Stimulated activated CD4-positive, alpha-beta T cell treated with anti-CD3 and anti-CD28 coated beads, Interleukin-1b, Interleukin-23, amount 100 ng/mL, for 48 hours (primary cell): ENCODE measurements around the gene TPRX1.
"Not testable (repeated sequence)": the region's sequence is repeated elsewhere in the genome, so short reads cannot be mapped to it uniquely, and the experiment has no call there.

Experiments used
- DNase-seq: peaks from one replicate; pipeline ENCODE4 v3.0.0-alpha.2; 2020

The TPRX1 gene

DNA sequence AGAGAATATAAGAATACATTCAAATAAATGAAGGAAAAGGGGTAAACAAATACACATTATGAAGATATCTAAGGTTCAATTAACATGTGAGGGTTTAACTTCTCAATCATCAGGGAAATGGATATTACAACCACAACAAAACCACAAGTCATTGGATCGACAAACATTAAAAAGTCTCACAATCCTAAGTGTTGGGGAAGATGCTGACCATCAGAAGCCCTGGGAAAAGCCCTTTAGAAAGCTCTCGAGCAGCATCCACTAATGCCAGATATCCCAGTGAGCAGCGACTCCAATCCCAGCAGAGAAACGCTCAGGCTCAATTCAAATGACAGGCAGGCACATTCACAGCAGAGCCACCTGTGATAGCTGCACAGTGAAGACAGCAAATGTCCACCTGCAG, 3.1 kb downstream of the TPRX1 start:
- no peak for DNase-seq

- no peak for DNase-seq
These were observed 5.5 kb downstream of the TPRX1 start for GRCh38 chr19:47798904-47799266.

DNA sequence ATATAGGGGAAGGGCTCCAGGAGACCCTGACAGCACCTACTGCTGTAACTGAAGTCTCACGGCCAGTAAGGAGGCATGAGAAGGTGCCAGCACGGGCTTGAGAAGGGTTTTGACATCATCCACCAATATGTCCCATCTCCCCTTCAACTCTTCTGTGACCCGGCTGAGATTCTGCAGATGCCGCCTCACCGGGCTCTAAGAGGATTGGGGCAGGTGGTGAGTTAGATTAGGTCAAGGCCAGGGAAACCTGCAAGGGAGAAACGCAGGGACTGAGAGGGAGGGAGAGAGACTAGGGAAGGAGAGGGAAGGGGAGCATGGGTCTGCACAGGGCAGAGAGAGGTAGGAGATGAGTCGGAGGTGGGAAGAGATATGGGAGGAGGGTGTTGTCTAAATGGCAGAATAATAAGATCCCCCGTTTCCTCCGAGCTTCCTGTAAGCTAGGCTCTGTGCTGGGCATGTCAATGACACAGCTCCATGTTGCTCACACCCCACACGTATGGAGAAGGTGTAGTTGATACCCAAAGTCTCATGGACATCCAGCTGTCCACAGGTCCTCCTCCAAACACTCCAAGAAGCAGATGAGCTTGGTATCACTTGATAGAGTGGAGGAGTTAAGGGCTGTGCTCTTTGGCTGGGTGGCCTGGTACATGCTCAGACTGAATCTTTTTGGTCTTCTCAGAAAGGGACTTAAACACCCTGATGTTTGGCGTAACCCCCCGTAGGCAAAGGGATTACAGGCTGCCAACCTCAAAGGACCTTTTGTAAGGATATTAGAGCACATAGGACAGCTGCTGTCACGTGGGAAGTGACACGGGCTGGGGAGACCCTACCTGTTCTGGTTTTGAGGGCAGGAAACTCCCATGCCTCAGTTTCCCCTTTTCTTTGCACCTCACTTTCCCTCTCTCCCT, 6.1 kb downstream of the TPRX1 start:
- no peak for DNase-seq

DNA sequence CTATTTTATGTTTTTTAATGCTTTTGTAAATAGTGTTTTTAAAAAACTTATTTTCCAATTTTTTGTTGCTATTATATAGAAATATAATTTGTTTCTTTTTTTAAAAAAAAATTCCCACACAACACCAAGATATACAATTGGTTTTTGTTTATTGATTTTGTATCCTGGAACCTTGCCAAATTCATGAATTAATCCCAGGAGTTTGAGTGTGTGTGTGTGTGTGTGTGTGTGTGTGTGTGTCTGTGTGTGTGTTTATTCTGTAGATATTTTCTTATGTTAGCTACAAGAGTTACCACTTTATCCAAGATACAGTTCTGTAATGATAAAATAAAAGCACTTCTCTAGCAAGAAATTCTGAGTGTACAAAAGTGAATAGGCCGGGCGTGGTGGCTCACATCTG, 7.6 kb downstream of the TPRX1 start:
- no peak for DNase-seq

- no peak for DNase-seq
These were observed 9.8 kb downstream of the TPRX1 start for GRCh38 chr19:47794526-47794925.

DNA sequence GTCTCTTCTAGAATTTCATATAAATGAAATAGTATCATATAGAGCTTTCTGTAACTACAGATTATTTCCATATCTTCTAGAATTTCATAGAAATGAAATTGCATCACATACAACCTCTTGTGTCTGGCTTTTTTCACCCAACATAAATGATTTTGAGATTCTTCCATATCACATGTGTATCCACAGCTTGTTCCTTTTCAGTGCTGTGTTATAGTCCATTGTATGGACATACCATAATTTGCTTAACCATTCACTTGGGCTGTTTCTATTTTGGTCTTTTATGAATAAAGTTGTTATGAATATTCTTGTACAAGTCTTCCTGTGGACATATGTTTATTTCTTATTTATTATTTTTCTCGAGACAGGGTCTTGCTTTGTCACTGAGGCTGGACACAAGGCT, 11.7 kb downstream of the TPRX1 start:
- no peak for DNase-seq

GRCh38 chr19:47790398-47790814, 13.9 kb downstream of the TPRX1 start:
- peak; percentile 85 for DNase-seq

DNA sequence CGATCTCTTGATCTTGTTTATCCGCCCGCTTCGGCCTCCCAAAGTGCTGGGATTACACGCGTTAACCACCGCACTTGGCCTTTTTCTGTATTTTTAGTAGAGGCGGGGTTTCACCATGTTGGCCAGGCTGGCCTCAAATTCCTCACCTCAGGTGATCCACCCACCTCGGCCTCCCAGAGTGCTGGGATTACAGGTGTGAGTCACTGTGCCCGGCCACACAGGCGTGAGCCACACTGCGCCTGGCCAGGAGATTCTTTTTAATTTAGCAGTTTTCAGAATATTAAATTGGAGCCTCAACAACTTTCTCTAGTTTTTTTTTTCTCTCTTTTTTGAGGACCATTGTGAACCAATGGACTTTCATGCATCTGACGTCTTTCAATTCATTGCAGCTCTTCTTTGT, 14.5 kb downstream of the TPRX1 start:
- not testable (repeated sequence) for DNase-seq

GRCh38 chr19:47787307-47787706, 17.0 kb downstream of the TPRX1 start:
- not testable (repeated sequence) for DNase-seq

DNA sequence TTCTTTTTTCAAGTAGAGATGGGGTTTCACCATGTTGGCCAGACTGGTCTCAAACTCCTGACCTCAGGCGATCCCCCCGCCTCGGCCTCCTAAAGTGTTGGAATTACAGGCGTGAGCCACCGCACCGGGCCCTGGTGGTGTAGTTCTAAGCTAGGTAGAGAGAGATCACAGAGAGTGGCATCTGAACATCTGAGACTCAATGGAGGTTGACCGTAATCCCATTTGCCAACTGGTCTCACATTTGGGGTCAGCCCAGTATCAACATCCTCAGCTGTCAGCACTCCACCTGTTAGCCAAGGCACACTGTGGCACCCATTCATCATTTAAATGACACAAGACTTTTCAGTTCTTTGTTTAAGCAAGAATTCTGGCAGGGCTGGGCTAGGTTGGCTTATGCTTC, 17.8 kb downstream of the TPRX1 start:
- no peak for DNase-seq

GRCh38 chr19:47781590-47782262, 22.6 kb downstream of the TPRX1 start:
- no peak for DNase-seq

DNA sequence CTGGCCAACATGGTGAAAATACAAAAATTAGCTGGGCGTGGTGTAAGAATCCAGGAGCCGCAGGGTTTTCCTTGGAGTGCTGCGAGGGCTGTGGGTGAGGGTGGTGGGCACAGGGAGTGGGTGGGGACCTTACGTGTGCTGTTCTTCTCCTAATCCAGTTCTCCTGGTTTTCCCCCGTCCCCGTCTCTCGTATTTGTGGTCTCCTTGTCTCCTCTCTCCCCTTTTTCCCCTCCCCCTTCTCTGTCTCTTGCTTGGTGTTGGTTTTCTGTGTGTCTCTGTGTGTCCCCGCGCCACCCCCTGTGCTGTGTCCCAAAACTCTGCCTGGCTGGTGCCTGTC, 24.2 kb downstream of the TPRX1 start:
- no peak for DNase-seq

DNA sequence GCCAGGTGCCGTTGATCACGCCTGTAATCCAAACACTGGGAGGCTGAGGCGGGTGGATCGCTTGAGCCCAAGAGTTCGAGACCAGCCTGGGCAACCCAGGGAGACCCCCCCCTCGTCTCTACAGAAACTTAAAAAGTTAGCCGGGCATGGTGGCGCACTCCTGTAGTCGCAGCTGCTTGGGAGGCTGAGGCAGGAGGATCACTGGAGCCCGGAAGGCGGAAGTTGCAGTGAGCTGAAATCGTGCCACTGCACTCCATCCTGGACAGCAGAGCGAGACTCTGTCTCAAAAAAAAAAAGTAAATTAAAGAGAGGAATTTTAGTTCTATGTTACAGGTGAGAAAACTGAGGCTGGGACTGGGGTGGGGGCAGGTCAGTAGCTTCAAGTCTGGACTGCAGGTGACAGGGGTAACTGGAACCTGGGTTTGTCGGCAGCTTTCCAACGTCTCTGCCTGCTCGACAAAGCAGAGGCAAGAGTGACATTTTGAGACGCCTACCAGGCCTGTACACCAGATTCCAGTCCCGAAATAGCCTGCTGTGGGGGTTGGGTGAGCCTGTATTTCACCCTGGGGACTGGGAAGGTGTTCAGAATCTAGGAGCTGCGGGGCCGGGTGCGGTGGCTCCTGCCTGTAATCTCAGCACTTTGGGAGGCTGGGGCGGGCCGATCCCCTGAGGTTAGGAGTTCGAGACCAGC, 24.7 kb downstream of the TPRX1 start:
- DNase-seq = no peak

GRCh38 chr19:47778954-47779351, 25.4 kb downstream of the TPRX1 start:
- no peak for DNase-seq

- peak; percentile 76 for DNase-seq
These were observed 26.1 kb downstream of the TPRX1 start, which contains the start of gene SELENOW for GRCh38 chr19:47778049-47778953. TSS of gene SELENOW (plus strand) at chr19:47778703. CDS start at chr19:47778786, 83 bp downstream.

- not testable (repeated sequence) for DNase-seq
These were observed 26.9 kb downstream of the TPRX1 start for GRCh38 chr19:47777245-47778048.

DNA sequence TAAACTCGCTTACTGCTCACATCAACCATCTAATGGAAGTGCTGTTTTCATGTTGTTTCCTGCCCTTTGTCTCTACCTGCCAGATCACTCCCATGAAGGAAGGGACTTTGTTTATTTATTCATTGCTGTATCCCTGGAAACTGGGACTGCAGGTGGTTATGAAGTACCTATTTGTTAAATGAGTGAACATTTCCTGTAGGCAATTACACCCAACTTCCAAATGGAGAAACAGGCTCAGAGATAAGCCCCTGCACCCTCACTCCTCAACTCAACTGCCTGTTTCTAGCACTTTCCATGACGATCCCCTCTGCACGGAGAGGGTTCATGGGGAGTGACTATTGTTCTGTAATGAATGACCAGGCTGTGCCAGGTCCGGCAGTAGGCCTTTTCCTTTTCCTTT, 27.8 kb downstream of the TPRX1 start:
- DNase-seq = no peak

- not testable (repeated sequence) for DNase-seq
These were observed 33.1 kb downstream of the TPRX1 start for GRCh38 chr19:47771291-47771690.

GRCh38 chr19:47769534-47769933, 34.8 kb downstream of the TPRX1 start:
- DNase-seq = no peak

DNA sequence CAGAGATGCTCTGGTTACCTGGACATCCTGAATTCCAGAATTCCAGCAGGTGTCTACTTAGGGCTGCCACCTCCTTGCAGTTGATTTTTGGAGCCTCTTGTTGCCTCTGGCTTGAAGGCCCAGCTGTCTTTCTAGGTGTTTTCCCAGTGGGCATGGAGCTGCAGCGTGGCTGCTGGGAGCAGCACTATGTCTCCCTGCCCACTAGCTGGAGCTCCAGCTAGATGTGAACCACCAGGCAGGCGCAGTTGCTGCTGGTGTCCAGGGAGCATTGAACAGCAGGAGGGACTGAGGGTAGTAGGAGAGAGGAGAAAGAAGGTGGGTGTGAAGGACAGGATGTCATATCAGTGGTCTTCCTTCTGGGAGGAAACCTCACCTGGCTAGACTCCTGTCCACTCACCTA, 35.7 kb downstream of the TPRX1 start:
- no peak for DNase-seq

DNA sequence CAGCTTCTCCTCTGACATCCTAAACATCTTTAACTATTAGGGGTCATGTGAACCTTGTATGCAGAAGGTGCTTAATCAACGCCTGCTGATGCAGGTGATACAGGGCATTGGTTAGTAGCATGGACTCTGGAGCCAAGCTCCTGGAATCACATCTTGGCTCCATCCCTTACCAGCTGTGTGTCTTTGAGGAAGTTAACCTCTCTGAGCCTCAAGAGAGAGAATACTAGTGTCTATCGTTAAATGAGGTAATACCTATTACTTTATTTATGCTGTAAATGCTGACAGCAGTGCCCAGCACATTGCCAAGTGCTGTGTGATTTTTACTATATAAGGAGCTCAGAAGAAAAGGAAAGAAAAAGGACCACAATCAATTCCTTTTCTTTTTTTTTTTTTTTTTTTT, 37.0 kb downstream of the TPRX1 start:
- DNase-seq = no peak

- DNase-seq = no peak
These were observed 37.7 kb downstream of the TPRX1 start for GRCh38 chr19:47766670-47767069.
